SK-N-SH (cell line): ENCODE measurements around the gene PRMT9. TPM values are rescaled to one million over a fixed set of nuclear protein-coding genes. Genes with fewer than 3 reads are reported as not detected.
A peak's percentile ranks its signal among the peaks of the same experiment; 100 is the strongest.

Experiments used
- CTCF ChIA-PET: fragments of 300-600, 350-600 bp; formaldehyde crosslinking; extraction: SDS; loops from one replicate; lab custom pipeline; 2021; lab: Yijun Ruan, JAX
- POLR2A ChIA-PET: fragments of 350-600 bp; sonication (Branson Sonifier 250); formaldehyde crosslinking; extraction: SDS; loops from one replicate; lab custom pipeline; 2020; ENCODE audit warnings: antibody characterized with exemption, inconsistent platforms; lab: Yijun Ruan, JAX
- DNase-seq: peaks from one replicate; pipeline ENCODE4 v3.0.0; 2012
- H2AFZ ChIP-seq: fragments of 200-600 bp; sonication (generic); 2 replicates; pipeline ENCODE4 v1.8.1; 2016; ENCODE audit warnings: antibody characterized with exemption, mild to moderate bottlenecking, low read depth
- H3F3A ChIP-seq: fragments of 200-600 bp; sonication (generic); replicated peaks from 2 replicates; pipeline ENCODE3; 2016; ENCODE audit warnings: antibody characterized with exemption, mild to moderate bottlenecking; ENCODE audit not compliant: insufficient read depth
- H3K27ac ChIP-seq, 2 experiments: fragments of 200-500 bp in 1 of 2; fragments of 200-600 bp in 1 of 2; sonication (Bioruptor generic) in 1 of 2; sonication (generic), shearing (Covaris generic) in 1 of 2; 2 replicates each; pipeline versions ENCODE4 v1.5.1 to v1.6.1; 2014 to 2016; ENCODE audit warnings: low read depth in 2 of 2, inconsistent platforms in 1 of 2, low read length in 1 of 2, mild to moderate bottlenecking in 1 of 2, mixed read lengths in 1 of 2
- H3K27me3 ChIP-seq: fragments of 200-600 bp; sonication (generic), shearing (Covaris generic); 2 replicates; pipeline ENCODE4 v1.6.1; 2016; ENCODE audit warnings: mixed run types; ENCODE audit not compliant: insufficient read depth
- H3K36me3 ChIP-seq, 2 experiments: fragments of 200-500 bp in 1 of 2; fragments of 200-600 bp in 1 of 2; sonication (Bioruptor generic) in 1 of 2; sonication (generic) in 1 of 2; replicated peaks in 1 of 2; 2 replicates each; pipeline versions ENCODE3 to v1.5.1; 2014 to 2016; ENCODE audit warnings: low read length in 1 of 2, mild to moderate bottlenecking in 1 of 2; ENCODE audit not compliant: insufficient read depth in 2 of 2, control insufficient read depth in 1 of 2
- H3K4me1 ChIP-seq, 2 experiments: fragments of 200-500 bp in 1 of 2; fragments of 200-600 bp in 1 of 2; sonication (Bioruptor generic) in 1 of 2; sonication (generic), shearing (Covaris generic) in 1 of 2; 2 replicates each; pipeline versions ENCODE4 v1.5.1 to v1.6.1; 2014 to 2016; ENCODE audit warnings: low read depth in 1 of 2, low read length in 1 of 2, mixed run types in 1 of 2; ENCODE audit not compliant: insufficient read depth in 2 of 2, control insufficient read depth in 1 of 2
- H3K4me2 ChIP-seq: fragments of 200-600 bp; sonication (generic), shearing (Covaris generic); 2 replicates; pipeline ENCODE4 v1.6.1; 2017; ENCODE audit warnings: mixed run types
- H3K4me3 ChIP-seq, 2 experiments: fragments of 200-500 bp in 1 of 2; fragments of 200-600 bp in 1 of 2; sonication (Bioruptor generic) in 1 of 2; sonication (generic), shearing (Covaris generic) in 1 of 2; 2 replicates each; pipeline versions ENCODE4 v1.5.1 to v1.8.1; 2014 to 2016; ENCODE audit warnings: low read depth in 2 of 2, inconsistent platforms in 1 of 2, low read length in 1 of 2, mild to moderate bottlenecking in 1 of 2, mixed read lengths in 1 of 2, moderate library complexity in 1 of 2
- H3K79me2 ChIP-seq: fragments of 200-600 bp; sonication (generic); 2 replicates; pipeline ENCODE4 v1.8.1; 2017; ENCODE audit warnings: mild to moderate bottlenecking; ENCODE audit not compliant: insufficient read depth
- H3K9ac ChIP-seq: fragments of 200-600 bp; sonication (generic); 2 replicates; pipeline ENCODE4 v1.6.1; 2017; ENCODE audit warnings: mixed run types
- H3K9me2 ChIP-seq: fragments of 200-600 bp; sonication (generic); 2 replicates; pipeline ENCODE4 v1.6.1; 2017; ENCODE audit warnings: mixed run types
- H3K9me3 ChIP-seq: fragments of 200-600 bp; sonication (generic); 2 replicates; pipeline ENCODE4 v1.6.1; 2017; ENCODE audit warnings: mixed run types, mild to moderate bottlenecking, moderate library complexity
- H4K20me1 ChIP-seq: fragments of 200-600 bp; sonication (generic); 2 replicates; pipeline ENCODE4 v1.6.1; 2017; ENCODE audit warnings: mild to moderate bottlenecking, mixed run types; ENCODE audit not compliant: insufficient read depth
- CHD2 ChIP-seq: fragments of 150-350 bp; IDR thresholded peaks from 2 replicates; pipeline ENCODE4 v1.6.1; 2018; ENCODE audit warnings: low read length; ENCODE audit not compliant: partially characterized antibody
- CTCF ChIP-seq: fragments of 200-600 bp; sonication (generic); IDR thresholded peaks from 2 replicates; pipeline ENCODE4 v1.6.1; 2017; ENCODE audit warnings: antibody characterized with exemption, mild to moderate bottlenecking, moderate library complexity
- ELF1 ChIP-seq: IDR thresholded peaks from 2 replicates; pipeline ENCODE4 v1.4.0; 2012
- EP300 ChIP-seq, 2 experiments: IDR thresholded peaks; 2 replicates each; pipeline versions ENCODE4 v1.4.0 to v1.6.1; 2012; ENCODE audit warnings: borderline replicate concordance in 1 of 2, low read depth in 1 of 2, low read length in 1 of 2
- EZH2phosphoT487 ChIP-seq: fragments of 200-600 bp; sonication (generic); IDR thresholded peaks from 2 replicates; pipeline ENCODE4 v1.6.1; 2017; ENCODE audit warnings: low read depth, mixed run types, mild to moderate bottlenecking, antibody characterized with exemption, moderate library complexity, borderline replicate concordance
- FOXJ3 ChIP-seq: sonication (generic); formaldehyde crosslinking; IDR thresholded peaks from 2 replicates; pipeline ENCODE4 v1.5.1; 2020; ENCODE audit warnings: mild to moderate bottlenecking, missing genetic modification reagents
- FOXM1 ChIP-seq: IDR thresholded peaks from 2 replicates; pipeline ENCODE4 v1.4.0; 2012; ENCODE audit warnings: low read depth, mild to moderate bottlenecking
- GABPA ChIP-seq: IDR thresholded peaks from 2 replicates; pipeline ENCODE4 v1.4.0; 2012; ENCODE audit warnings: low read depth, mild to moderate bottlenecking
- MXI1 ChIP-seq: IDR thresholded peaks from 2 replicates; pipeline ENCODE4 v1.6.1; 2012; ENCODE audit warnings: mild to moderate bottlenecking, low read depth, low read length, improper control_type of control experiment
- POLR2AphosphoS5 ChIP-seq: IDR thresholded peaks from 2 replicates; pipeline ENCODE4 v1.6.1; 2012; ENCODE audit warnings: low read depth, low read length
- RAD21 ChIP-seq: IDR thresholded peaks from 2 replicates; pipeline ENCODE4 v1.6.1; 2012; ENCODE audit warnings: mild to moderate bottlenecking, low read length
- RFX5 ChIP-seq: IDR thresholded peaks from 2 replicates; pipeline ENCODE4 v1.6.1; 2012; ENCODE audit warnings: mild to moderate bottlenecking, improper control_type of control experiment, low read length
- TAF1 ChIP-seq: IDR thresholded peaks from 2 replicates; pipeline ENCODE4 v1.6.1; 2012; ENCODE audit warnings: low read depth, mild to moderate bottlenecking, low read length, moderate library complexity, borderline replicate concordance
- TCF12 ChIP-seq: IDR thresholded peaks from 2 replicates; pipeline ENCODE4 v1.4.0; 2012
- YY1 ChIP-seq: IDR thresholded peaks from 2 replicates; pipeline ENCODE4 v1.4.0; 2012; ENCODE audit warnings: low read depth, mild to moderate bottlenecking
- WGBS: methylation state at CpG from one replicate; pipeline ENCODE4 v1.1.6; 2017; ENCODE audit warnings: low lambda C conversion rate; 5-methylcytosine and 5-hydroxymethylcytosine counted together
- polyA plus RNA-seq, 3 experiments: library from polyadenylated mRNA; depleted of rRNA; stranded (reverse); fragments of >200 nt; gene quantifications; 2 replicates each; pipeline ENCODE4 v1.2.3, GENCODE V29; 2012
- TF ChIP-seq, protein P1 (sequence below): IDR thresholded peaks from 2 replicates; pipeline ENCODE4 v1.4.0; 2012; ENCODE audit warnings: low read depth
- TF ChIP-seq, protein P2 (sequence below): fragments of 150-350 bp; IDR thresholded peaks from 2 replicates; pipeline ENCODE4 v1.6.1; 2016; ENCODE audit warnings: mild to moderate bottlenecking, low read depth, low read length

The PRMT9 gene
- polyA plus RNA-seq, 1 of the 3 experiments (the other 2 are of a cell fraction), result 3.9 TPM

DNA sequence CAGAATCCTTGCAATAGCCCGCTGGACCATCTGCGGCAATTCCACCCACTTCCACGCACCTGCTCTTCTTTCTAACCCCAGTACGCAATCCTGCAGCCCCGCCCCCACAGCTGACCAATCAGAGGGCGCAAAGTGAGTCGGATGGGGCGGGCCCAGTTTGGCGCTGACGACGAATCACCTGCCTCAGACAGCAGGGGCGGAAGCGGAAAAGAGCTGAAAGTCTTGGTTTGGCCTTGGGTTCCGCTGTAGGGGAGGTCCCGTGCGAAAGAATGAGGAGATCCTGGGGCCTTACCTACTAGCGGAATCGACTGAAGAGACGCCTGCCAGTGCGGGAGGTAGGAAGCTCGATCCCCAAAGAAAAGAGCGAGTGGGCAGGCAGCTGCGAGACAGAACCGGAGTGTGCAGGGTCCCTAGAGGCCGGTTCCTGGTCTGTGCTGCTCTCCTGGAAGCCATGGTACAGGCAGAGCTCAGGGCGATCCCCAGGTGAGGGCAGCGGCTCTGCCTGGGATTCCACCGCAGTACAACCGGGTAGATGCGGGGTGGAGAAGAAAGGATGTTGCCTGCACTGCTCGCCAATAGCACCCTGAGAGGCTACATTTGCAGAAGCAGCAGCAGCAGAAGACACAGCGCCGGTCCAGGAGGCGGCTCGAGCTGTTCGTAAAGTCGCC lies 66.7 kb downstream of the PRMT9 start, which contains the start of gene TMEM184C:
Gene TMEM184C, plus strand, starts transcription at position 225 of the 668 bp plus-strand sequence. CDS start 560 bp downstream, outside the sequence.
- no peaks in the 10 kb centered on the region for H3K9me2 ChIP-seq
- POLR2A ChIA-PET, result interaction anchor here (0.6 to 1.7 kb wide), 8 partner anchors 9 to 178 kb away, joined by 3 to 13 read pairs (median 4); partner anchors contain the start of genes ARHGAP10 and PRMT9
- TF ChIP-seq, protein P1, sequence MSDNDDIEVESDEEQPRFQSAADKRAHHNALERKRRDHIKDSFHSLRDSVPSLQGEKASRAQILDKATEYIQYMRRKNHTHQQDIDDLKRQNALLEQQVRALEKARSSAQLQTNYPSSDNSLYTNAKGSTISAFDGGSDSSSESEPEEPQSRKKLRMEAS, result peak; percentile 63; the same call in 1 of the 2 replicates
- TF ChIP-seq YY1, result peak; percentile 47; the same call in 1 of the 2 replicates
- TF ChIP-seq MXI1, result peak; percentile 70
- TF ChIP-seq TAF1, result peak; percentile 81
- no peak for TF ChIP-seq RAD21
- TF ChIP-seq TCF12, result peak; percentile 7; the same call in 1 of the 2 replicates
- TF ChIP-seq, protein P2, sequence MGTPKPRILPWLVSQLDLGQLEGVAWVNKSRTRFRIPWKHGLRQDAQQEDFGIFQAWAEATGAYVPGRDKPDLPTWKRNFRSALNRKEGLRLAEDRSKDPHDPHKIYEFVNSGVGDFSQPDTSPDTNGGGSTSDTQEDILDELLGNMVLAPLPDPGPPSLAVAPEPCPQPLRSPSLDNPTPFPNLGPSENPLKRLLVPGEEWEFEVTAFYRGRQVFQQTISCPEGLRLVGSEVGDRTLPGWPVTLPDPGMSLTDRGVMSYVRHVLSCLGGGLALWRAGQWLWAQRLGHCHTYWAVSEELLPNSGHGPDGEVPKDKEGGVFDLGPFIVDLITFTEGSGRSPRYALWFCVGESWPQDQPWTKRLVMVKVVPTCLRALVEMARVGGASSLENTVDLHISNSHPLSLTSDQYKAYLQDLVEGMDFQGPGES, result peak; percentile 47
- no peak for TF ChIP-seq FOXJ3 (CRISPR knock-in tag)
- peak; percentile 95 for TF ChIP-seq POLR2AphosphoS5
- TF ChIP-seq ELF1, result peak; percentile 91
- peak; percentile 95 for TF ChIP-seq GABPA
- no peak for TF ChIP-seq EZH2phosphoT487
- no peak for TF ChIP-seq FOXM1
- TF ChIP-seq CHD2, result peak; percentile 69
- peak in 1 of 2 experiments; percentile 5; a peak in 1 of 4 replicates for TF ChIP-seq EP300 (IDR thresholded peaks at IDR 0.05; ENCODE audit: borderline replicate concordance in 1 of 2, low read depth in 1 of 2, low read length in 1 of 2)
- peak; percentile 25 for TF ChIP-seq CTCF
- TF ChIP-seq RFX5, result peak; percentile 60; the same call in 1 of the 2 replicates
- peak; percentile 89 for DNase-seq
- peak within 1 kb of the TSS; percentile 66 for H3K9ac ChIP-seq
- H3F3A ChIP-seq, result no peaks in the 10 kb centered on the region
- WGBS, result 4% methylated on average over 32 of the region's 37 CpGs
- H3K4me2 ChIP-seq, result peak within 1 kb of the TSS; percentile 88
- H3K79me2 ChIP-seq, result peaks cover 48% of the 10 kb centered on the region
- H4K20me1 ChIP-seq, result peaks cover 9% of the 10 kb centered on the region; the same call in 1 of the 2 replicates
- peak within 1 kb of the TSS; percentile 79 to 98 for H3K4me3 ChIP-seq
- H3K9me3 ChIP-seq, result no peaks in the 10 kb centered on the region
- peaks cover 0 to 20% of the 10 kb centered on the region in 2 experiments; a peak in 3 of 4 replicates for H3K4me1 ChIP-seq
- H3K27ac ChIP-seq, result peak within 1 kb of the TSS; percentile 64 to 86; a peak in 3 of 4 replicates
- CTCF ChIA-PET, result interaction anchor here (0.7 to 5.9 kb wide), 8 partner anchors 16 to 248 kb away, joined by 3 to 47 read pairs (median 4); no protein-coding TSS in a partner anchor
- no peaks in the 10 kb centered on the region for H3K27me3 ChIP-seq
- peak within 1 kb of the TSS; percentile 88 for H2AFZ ChIP-seq
- H3K36me3 ChIP-seq, result peaks cover 9 to 13% of the 10 kb centered on the region in 2 experiments
